ENCODE measurements around the gene GSK3B.
"Not testable (repeated sequence)": the region's sequence is repeated elsewhere in the genome, so short reads cannot be mapped to it uniquely, and the experiment has no call there.

The GSK3B gene

GRCh38 chr3:119899192-119899511 is 195.1 kb downstream of the GSK3B start:
- no peak overlapping the region for H3K4me3 ChIP-seq (replicated peaks in 1 of 2; ENCODE audit: low read depth in 2 of 2, low read length in 2 of 2)
- TF ChIP-seq CTCF (IDR thresholded peaks at IDR 0.05; ENCODE audit: low read depth, low read length) = no peak
- no peak for DNase-seq (ENCODE audit: low read depth in 2 of 2)

GRCh38 chr3:119898478-119899191 is 195.6 kb downstream of the GSK3B start:
- peak in 1 of 2 donors; percentile 18 for DNase-seq (ENCODE audit: low read depth in 2 of 2)

GRCh38 chr3:119894195-119894594 is 200.1 kb downstream of the GSK3B start:
- DNase-seq (ENCODE audit: low read depth in 2 of 2) = no peak
- TF ChIP-seq CTCF (IDR thresholded peaks at IDR 0.05; ENCODE audit: low read depth, low read length) = no peak

More at GRCh38 chr3:119898478-119899191, 195.6 kb downstream of the GSK3B start:
- no peak overlapping the region for H3K4me3 ChIP-seq (replicated peaks in 1 of 2; ENCODE audit: low read depth in 2 of 2, low read length in 2 of 2)
- TF ChIP-seq CTCF (IDR thresholded peaks at IDR 0.05; ENCODE audit: low read depth, low read length) = no peak

GRCh38 chr3:119893769-119894168 is 200.5 kb downstream of the GSK3B start:
- H3K4me3 ChIP-seq (replicated peaks in 1 of 2; ENCODE audit: low read depth in 2 of 2, low read length in 2 of 2) = no peak overlapping the region
- DNase-seq (ENCODE audit: low read depth in 2 of 2) = no peak
- TF ChIP-seq CTCF (IDR thresholded peaks at IDR 0.05; ENCODE audit: low read depth, low read length) = no peak

More at GRCh38 chr3:119894195-119894594, 200.1 kb downstream of the GSK3B start:
- no peak overlapping the region for H3K4me3 ChIP-seq (replicated peaks in 1 of 2; ENCODE audit: low read depth in 2 of 2, low read length in 2 of 2)

GRCh38 chr3:119891944-119892721 is 202.1 kb downstream of the GSK3B start:
- peak; percentile 65 for TF ChIP-seq CTCF (IDR thresholded peaks at IDR 0.05; ENCODE audit: low read depth, low read length)
- peak; percentile 87 to 88 for DNase-seq (ENCODE audit: low read depth in 2 of 2)
- no peak overlapping the region for H3K4me3 ChIP-seq (replicated peaks in 1 of 2; ENCODE audit: low read depth in 2 of 2, low read length in 2 of 2)

GRCh38 chr3:119888681-119889080 is 205.6 kb downstream of the GSK3B start:
- H3K4me3 ChIP-seq (replicated peaks in 1 of 2; ENCODE audit: low read depth in 2 of 2, low read length in 2 of 2); DNase-seq (ENCODE audit: low read depth in 2 of 2): not testable (repeated sequence)

- TF ChIP-seq CTCF (IDR thresholded peaks at IDR 0.05; ENCODE audit: low read depth, low read length) = no peak
- peak in 1 of 2 donors; percentile 9 for DNase-seq (ENCODE audit: low read depth in 2 of 2)
- H3K4me3 ChIP-seq (replicated peaks in 1 of 2; ENCODE audit: low read depth in 2 of 2, low read length in 2 of 2) = no peak overlapping the region
Measured at GRCh38 chr3:119885746-119886530, 208.3 kb downstream of the GSK3B start.

All from cardiac fibroblast (primary cell).